Colonic mucosa (tissue), 4 donors: ENCODE measurements around the gene HDAC6. TPM values are rescaled to one million over a fixed set of nuclear protein-coding genes. Genes with fewer than 3 reads are reported as not detected.

Experiments
- DNase-seq: peaks from one replicate; pipeline ENCODE4 v3.0.0-alpha.2; 2020
- H3K27ac ChIP-seq: fragments of 200-600 bp; one replicate; pipeline ENCODE4 v1.8.0; 2021
- H3K27me3 ChIP-seq: fragments of 200-600 bp; one replicate; pipeline ENCODE4 v1.8.0; 2021
- H3K36me3 ChIP-seq: fragments of 200-600 bp; one replicate; pipeline ENCODE4 v1.8.0; 2021
- H3K4me1 ChIP-seq: fragments of 200-600 bp; one replicate; pipeline ENCODE4 v1.8.0; 2021; ENCODE audit warnings: mild to moderate bottlenecking
- H3K4me3 ChIP-seq: fragments of 200-600 bp; one replicate; pipeline ENCODE4 v1.8.0; 2021
- H3K9ac ChIP-seq, 2 donors: one replicate each; pipeline ENCODE4 v1.7.0; 2013; ENCODE audit warnings: control low read depth in 2 of 2, low read depth in 2 of 2, low read length in 2 of 2
- H3K9me3 ChIP-seq: fragments of 200-600 bp; one replicate; pipeline ENCODE4 v1.8.0; 2021
- intact Hi-C: fragments of 100-400 bp; cut with DNase I; formaldehyde crosslinking; loops from one replicate; pipeline ENCODE4 v1.14.1; 2022
- total RNA-seq, 2 donors: library from RNA; stranded (reverse); fragmentation: NEBNext Ultra II Directional in 1 of 2; extraction: Animal tissue kit (Norgen Biotek cat#: 25700) in 1 of 2; gene quantifications; one replicate each; pipeline ENCODE4 v1.2.1, GENCODE V29; 2021
- TF ChIP-seq, protein P1 (sequence below): fragments of 200-600 bp; IDR thresholded peaks from one replicate; pipeline ENCODE4 v1.8.0; 2022; ENCODE audit warnings: antibody characterized with exemption, mild to moderate bottlenecking
- donor health status: healthy.
- donor health status: DM: no; HTN: no; CAD: no.
- donor health status: DM: no; HTN: no; CAD: no.

HDAC6 gene
- 10 to 100 TPM; 66.2 to 71.5 TPM for total RNA-seq

DNA sequence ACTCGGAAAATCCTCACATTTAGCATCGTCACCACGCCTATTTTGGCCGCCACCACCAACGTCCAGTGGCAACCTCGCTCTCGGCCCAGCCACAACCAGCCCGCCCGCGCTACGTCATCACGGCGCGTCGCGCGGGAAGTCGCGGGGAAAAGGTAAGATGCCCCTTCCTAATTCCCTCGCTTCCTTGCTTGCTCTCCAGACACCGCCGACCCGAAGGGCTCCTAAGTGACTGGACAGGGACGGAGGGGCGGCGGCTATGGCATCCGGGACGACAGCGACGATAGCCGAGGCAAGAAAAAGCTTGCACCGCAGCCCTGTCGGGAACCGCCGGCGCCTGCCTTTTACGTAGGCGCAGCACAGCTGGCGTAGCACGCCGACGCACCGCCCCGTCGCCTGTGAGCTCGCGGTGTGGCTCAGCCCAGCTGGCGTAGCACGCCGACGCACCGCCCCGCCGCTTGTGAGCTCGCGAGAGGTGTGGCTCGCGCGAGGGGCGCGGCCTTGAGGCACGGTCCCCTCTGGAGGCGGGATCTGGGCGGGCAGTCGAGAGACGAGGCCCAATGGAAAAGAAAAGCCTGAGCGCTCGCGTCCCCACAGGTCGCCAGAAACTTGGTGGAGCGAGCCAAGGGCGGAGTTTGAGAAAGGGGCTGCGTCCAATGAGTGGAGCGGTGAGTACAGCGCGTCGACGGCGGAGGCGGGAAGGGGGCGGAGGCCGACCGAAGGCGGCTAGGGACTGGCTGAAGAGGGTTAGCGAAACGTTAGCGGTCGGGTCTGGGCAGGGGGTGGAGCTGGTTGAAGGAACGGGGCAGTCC, at the start of gene HDAC6:
HDAC6 (plus strand) TSS at position 788 of the 809 bp plus-strand sequence. CDS start 626 bp downstream, outside the sequence.
- peak; percentile 94 for DNase-seq
- H3K9me3 ChIP-seq: no peaks in the 10 kb centered on the region
- peak within 1 kb of the TSS; percentile 75 to 87 for H3K9ac ChIP-seq
- peak within 1 kb of the TSS; percentile 88 for H3K27ac ChIP-seq
- intact Hi-C loops: no loop called here
- TF ChIP-seq, protein P1, sequence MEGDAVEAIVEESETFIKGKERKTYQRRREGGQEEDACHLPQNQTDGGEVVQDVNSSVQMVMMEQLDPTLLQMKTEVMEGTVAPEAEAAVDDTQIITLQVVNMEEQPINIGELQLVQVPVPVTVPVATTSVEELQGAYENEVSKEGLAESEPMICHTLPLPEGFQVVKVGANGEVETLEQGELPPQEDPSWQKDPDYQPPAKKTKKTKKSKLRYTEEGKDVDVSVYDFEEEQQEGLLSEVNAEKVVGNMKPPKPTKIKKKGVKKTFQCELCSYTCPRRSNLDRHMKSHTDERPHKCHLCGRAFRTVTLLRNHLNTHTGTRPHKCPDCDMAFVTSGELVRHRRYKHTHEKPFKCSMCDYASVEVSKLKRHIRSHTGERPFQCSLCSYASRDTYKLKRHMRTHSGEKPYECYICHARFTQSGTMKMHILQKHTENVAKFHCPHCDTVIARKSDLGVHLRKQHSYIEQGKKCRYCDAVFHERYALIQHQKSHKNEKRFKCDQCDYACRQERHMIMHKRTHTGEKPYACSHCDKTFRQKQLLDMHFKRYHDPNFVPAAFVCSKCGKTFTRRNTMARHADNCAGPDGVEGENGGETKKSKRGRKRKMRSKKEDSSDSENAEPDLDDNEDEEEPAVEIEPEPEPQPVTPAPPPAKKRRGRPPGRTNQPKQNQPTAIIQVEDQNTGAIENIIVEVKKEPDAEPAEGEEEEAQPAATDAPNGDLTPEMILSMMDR: no peak
- no peaks in the 10 kb centered on the region for H3K36me3 ChIP-seq
- no peaks in the 10 kb centered on the region for H3K4me1 ChIP-seq
- H3K27me3 ChIP-seq: no peaks in the 10 kb centered on the region
- peak within 1 kb of the TSS; percentile 36 for H3K4me3 ChIP-seq

DNA sequence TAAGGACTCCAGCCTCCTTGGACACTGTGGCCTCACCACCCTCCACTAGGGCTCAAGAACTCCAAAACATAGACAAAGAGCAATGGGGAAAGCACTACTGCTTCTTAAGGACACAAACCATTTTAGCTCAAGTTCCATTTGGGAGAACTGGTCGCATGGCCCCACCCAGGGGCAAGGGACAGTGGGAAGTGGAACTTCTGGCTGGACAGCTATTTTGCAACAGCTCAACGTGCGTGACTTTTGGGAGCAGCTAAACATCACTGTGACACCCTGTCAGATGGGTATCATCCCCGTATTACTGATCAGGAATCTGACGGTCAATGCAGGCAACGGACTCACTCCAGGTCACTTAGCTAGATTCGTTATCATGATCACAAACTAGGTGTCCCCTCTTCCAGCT, 49.4 kb upstream of the HDAC6 start:
- H3K27ac ChIP-seq: no peak overlapping the region
- no peaks in the 10 kb centered on the region for H3K4me1 ChIP-seq
- peaks cover 3% of the 10 kb centered on the region for H3K27me3 ChIP-seq
- no peak overlapping the region for H3K9ac ChIP-seq
- H3K4me3 ChIP-seq: no peak overlapping the region
- no peaks in the 10 kb centered on the region for H3K36me3 ChIP-seq
- intact Hi-C loops: no loop called here
- no peaks in the 10 kb centered on the region for H3K9me3 ChIP-seq
- TF ChIP-seq, protein P1: no peak
- no peak for DNase-seq

DNA sequence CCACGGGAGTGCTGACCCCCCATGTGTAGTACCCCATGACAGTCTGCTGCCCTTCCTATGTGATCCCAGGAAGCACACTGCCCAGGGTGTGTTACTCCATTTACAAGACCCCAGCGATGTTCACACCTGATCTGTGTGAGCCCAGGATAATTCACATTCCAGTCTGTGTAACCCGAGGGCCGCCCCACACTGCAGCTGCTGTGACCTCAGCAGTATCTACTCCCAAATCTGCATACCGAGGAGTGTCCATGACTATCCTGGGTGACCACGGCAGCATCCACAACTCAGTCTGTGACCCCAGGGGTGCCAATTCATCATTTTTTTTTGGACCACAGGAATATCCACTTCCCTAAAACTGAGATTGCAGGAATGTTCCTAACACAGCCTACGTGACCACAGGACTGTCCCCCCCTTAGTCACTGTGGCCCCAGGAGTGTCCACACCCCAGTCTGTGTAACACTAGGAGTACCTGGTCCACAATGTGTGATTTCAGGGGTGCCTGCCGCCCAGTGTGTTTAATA, 48.1 kb upstream of the HDAC6 start:
- Histone ChIP-seq H3K4me1 (no peaks in the 10 kb centered on the region), H3K36me3 (no peaks in the 10 kb centered on the region), H3K27ac (no peak overlapping the region), H3K27me3 (peaks cover 3% of the 10 kb centered on the region), H3K4me3 (no peak overlapping the region), H3K9me3 (no peaks in the 10 kb centered on the region), H3K9ac (no peak overlapping the region)
- DNase-seq: no peak
- intact Hi-C loops: no loop called here
- TF ChIP-seq, protein P1: no peak

DNA sequence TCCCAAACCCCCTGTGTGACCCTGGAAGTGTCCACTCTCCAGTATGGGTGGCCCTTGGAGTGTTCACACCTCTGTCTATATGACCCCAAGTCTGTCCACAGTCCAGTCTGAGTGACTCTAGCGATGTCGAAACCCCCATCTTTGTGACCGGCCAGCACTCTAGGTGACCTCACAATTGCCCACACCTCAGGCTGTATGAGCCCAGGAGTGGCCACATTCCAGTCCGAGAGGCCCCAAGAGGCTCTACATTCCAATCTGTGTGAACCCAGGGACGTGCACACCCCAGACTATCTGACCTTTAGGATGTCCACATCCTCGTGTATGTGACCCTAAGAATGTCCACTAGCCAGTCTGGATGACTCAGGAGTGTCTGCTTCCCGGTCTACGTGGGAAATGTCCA, 47.6 kb upstream of the HDAC6 start:
- peaks cover 3% of the 10 kb centered on the region for H3K27me3 ChIP-seq
- no peaks in the 10 kb centered on the region for H3K9me3 ChIP-seq
- no peaks in the 10 kb centered on the region for H3K36me3 ChIP-seq
- no peak overlapping the region for H3K9ac ChIP-seq
- DNase-seq: no peak
- no peaks in the 10 kb centered on the region for H3K4me1 ChIP-seq
- TF ChIP-seq, protein P1: no peak
- intact Hi-C loops: no loop called here
- H3K27ac ChIP-seq: no peak overlapping the region
- no peak overlapping the region for H3K4me3 ChIP-seq

DNA sequence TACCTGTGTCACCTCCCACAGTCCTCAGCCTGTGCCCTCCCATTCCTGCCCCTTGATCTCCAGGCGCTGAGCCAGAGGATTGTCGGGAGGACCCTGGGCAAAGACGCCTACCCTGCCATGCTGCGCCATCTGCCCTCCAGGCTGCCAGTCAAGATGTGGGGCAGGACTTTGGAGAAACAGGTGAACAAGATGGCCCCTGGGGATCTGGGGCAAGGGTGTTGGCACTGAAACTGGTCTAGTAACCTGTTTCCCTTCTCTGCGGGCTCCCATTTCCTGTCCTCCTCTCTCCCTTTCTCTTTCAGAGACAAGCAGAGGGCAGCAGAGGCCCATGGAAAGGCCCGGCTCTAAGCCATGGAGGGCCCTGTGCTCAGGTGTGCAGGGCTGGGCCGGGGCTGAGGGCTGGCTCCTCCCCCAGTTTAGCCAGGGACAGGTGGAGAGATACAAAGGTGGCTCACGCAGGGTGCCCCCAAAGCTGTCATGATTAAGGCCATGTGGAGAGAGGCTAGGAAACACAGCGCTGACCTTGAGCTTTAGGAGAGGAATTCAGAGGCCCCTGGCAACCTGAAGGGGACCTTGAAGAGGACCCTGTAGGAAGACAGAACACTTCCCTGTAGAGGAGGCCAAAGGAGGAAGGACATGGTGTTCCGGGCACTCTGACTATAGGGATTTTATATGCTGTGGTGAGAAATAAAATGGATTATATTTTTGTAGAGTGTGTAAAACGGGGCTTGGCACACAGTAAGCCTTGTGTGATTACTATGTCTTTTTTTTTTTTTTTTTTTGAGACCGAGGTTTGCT, 40.0 kb upstream of the HDAC6 start, which contains the start of gene GLOD5:
GLOD5 (plus strand) TSS at position 74 of the 798 bp plus-strand sequence; CDS start at position 118, 44 bp downstream.
- H3K4me1 ChIP-seq: no peaks in the 10 kb centered on the region
- intact Hi-C loops: no loop called here
- DNase-seq: peak; percentile 75
- H3K36me3 ChIP-seq: no peaks in the 10 kb centered on the region
- H3K27ac ChIP-seq: peak within 1 kb of the TSS; percentile 50
- H3K9me3 ChIP-seq: no peaks in the 10 kb centered on the region
- no peaks in the 10 kb centered on the region for H3K27me3 ChIP-seq
- H3K9ac ChIP-seq: peak within 1 kb of the TSS in 1 of 2 donors; percentile 31
- TF ChIP-seq, protein P1: peak; percentile 23
- H3K4me3 ChIP-seq: no peak within 1 kb of the TSS
